SIG-M5 treated with dmso at 0.1 percent for 504 hours (cell line): ENCODE measurements around the gene GNAI1.

Experiments used
- DNase-seq: peaks from one replicate; lab custom pipeline; 2025; ENCODE audit not compliant: unreplicated experiment; lab: John Stamatoyannopoulos, UW

The GNAI1 gene

GRCh38 chr7:80244206-80244916 lies 109.7 kb downstream of the GNAI1 start:
- no peak for DNase-seq

GRCh38 chr7:80247144-80247543 lies 112.5 kb downstream of the GNAI1 start:
- DNase-seq, result no peak

GRCh38 chr7:80247891-80248290 lies 113.3 kb downstream of the GNAI1 start:
- no peak for DNase-seq

- DNase-seq, result no peak
Observed at GRCh38 chr7:80249184-80249583, 114.6 kb downstream of the GNAI1 start.

GRCh38 chr7:80249619-80250295 lies 115.1 kb downstream of the GNAI1 start:
- no peak for DNase-seq

GRCh38 chr7:80253237-80253636 lies 118.6 kb downstream of the GNAI1 start:
- DNase-seq, result no peak

- no peak for DNase-seq
Observed at GRCh38 chr7:80253653-80254052, 119.0 kb downstream of the GNAI1 start.

- DNase-seq, result no peak
Observed at GRCh38 chr7:80255656-80256055, 121.0 kb downstream of the GNAI1 start.

- no peak for DNase-seq
Observed at GRCh38 chr7:80257756-80258155, 123.1 kb downstream of the GNAI1 start.

GRCh38 chr7:80260606-80261005 lies 126.0 kb downstream of the GNAI1 start:
- DNase-seq, result no peak

GRCh38 chr7:80263333-80263732 lies 128.7 kb downstream of the GNAI1 start:
- no peak for DNase-seq

GRCh38 chr7:80263821-80264220 lies 129.2 kb downstream of the GNAI1 start:
- no peak for DNase-seq

- no peak for DNase-seq
Observed at GRCh38 chr7:80264769-80265495, 130.3 kb downstream of the GNAI1 start.

GRCh38 chr7:80272560-80273239 lies 138.1 kb downstream of the GNAI1 start:
- no peak for DNase-seq

- DNase-seq, result no peak
Observed at GRCh38 chr7:80273327-80273726, 138.7 kb downstream of the GNAI1 start.

- no peak for DNase-seq
Observed at GRCh38 chr7:80275192-80275605, 140.6 kb downstream of the GNAI1 start.
